ENCODE data around the gene TMEM183A. TPM values are rescaled to one million over a fixed set of nuclear protein-coding genes. Genes with fewer than 3 reads are reported as not detected.
"Not testable (repeated sequence)": the region's sequence is repeated elsewhere in the genome, so short reads cannot be mapped to it uniquely, and the experiment has no call there.

The TMEM183A gene
- total RNA-seq, 4 donors from 2014 or later = 62.0 to 95.5 (median 68.6) TPM

GRCh38 chr1:203000217-203000944, 6.8 kb upstream of the TMEM183A start:
- Histone ChIP-seq H3K27ac (no peak overlapping the region), H3K4me1 (no peaks in the 10 kb centered on the region), H3K36me3 (no peaks in the 10 kb centered on the region), H3K27me3 (peaks cover 9% of the 10 kb centered on the region), H3K9me3 (no peaks in the 10 kb centered on the region), H3K4me3 (no peak overlapping the region)
- no peak for TF ChIP-seq EP300 (IDR thresholded peaks at IDR 0.05)
- no peak for TF ChIP-seq CTCF (IDR thresholded peaks at IDR 0.05)
- TF ChIP-seq POLR2A (IDR thresholded peaks at IDR 0.05) = no peak
- no peak for TF ChIP-seq POLR2AphosphoS5 (IDR thresholded peaks at IDR 0.05)
- WGBS = 79% methylated on average over 3 of the region's 3 CpGs
- no peak for DNase-seq (ENCODE audit: low spot score in 2 of 2)

GRCh38 chr1:203001986-203002385, 5.2 kb upstream of the TMEM183A start:
- no peaks in the 10 kb centered on the region for H3K36me3 ChIP-seq

GRCh38 chr1:203002951-203003350, 4.2 kb upstream of the TMEM183A start:
- peaks cover 5% of the 10 kb centered on the region for H3K27me3 ChIP-seq
- no peaks in the 10 kb centered on the region for H3K9me3 ChIP-seq
- no peak overlapping the region for H3K4me3 ChIP-seq
- WGBS = 89% methylated on average over 1 of the region's 1 CpG
- no peak for DNase-seq (ENCODE audit: low spot score in 2 of 2)
- TF ChIP-seq CTCF (IDR thresholded peaks at IDR 0.05) (no peak), POLR2A (IDR thresholded peaks at IDR 0.05) (no peak)
- H3K36me3 ChIP-seq = no peaks in the 10 kb centered on the region
- peaks cover 9% of the 10 kb centered on the region for H3K4me1 ChIP-seq
- H3K27ac ChIP-seq = no peak overlapping the region

More at GRCh38 chr1:203001986-203002385, 5.2 kb upstream of the TMEM183A start:
- TF ChIP-seq EP300 (IDR thresholded peaks at IDR 0.05) = no peak
- TF ChIP-seq POLR2A (IDR thresholded peaks at IDR 0.05) = no peak
- 87% methylated on average over 9 of the region's 9 CpGs for WGBS
- Histone ChIP-seq H3K4me1 (peaks cover 7% of the 10 kb centered on the region), H3K27ac (no peak overlapping the region), H3K4me3 (no peak overlapping the region), H3K9me3 (no peaks in the 10 kb centered on the region), H3K27me3 (peaks cover 5% of the 10 kb centered on the region)
- DNase-seq (ENCODE audit: low spot score in 2 of 2) = no peak

- H3K9me3 ChIP-seq; H3K27me3 ChIP-seq; H3K4me3 ChIP-seq; DNase-seq (ENCODE audit: low spot score in 2 of 2); H3K27ac ChIP-seq; H3K36me3 ChIP-seq: not testable (repeated sequence)
- peaks cover 24% of the 10 kb centered on the region for H3K4me1 ChIP-seq
- WGBS = 76% methylated on average over 17 of the region's 17 CpGs
Measured at GRCh38 chr1:203005395-203006142, 1.6 kb upstream of the TMEM183A start.

GRCh38 chr1:203009185-203009584, 2.0 kb downstream of the TMEM183A start:
- H3K27ac ChIP-seq = no peak overlapping the region
- H3K4me1 ChIP-seq = peaks cover 24% of the 10 kb centered on the region
- no peak for DNase-seq (ENCODE audit: low spot score in 2 of 2)
- H3K27me3 ChIP-seq = no peaks in the 10 kb centered on the region
- H3K4me3 ChIP-seq = no peak overlapping the region
- no peaks in the 10 kb centered on the region for H3K9me3 ChIP-seq
- whole genome bisulfite sequencing = 86% methylated on average over 3 of the region's 3 CpGs
- H3K36me3 ChIP-seq = peaks cover 38% of the 10 kb centered on the region
- no peak for TF ChIP-seq POLR2A (IDR thresholded peaks at IDR 0.05)
- TF ChIP-seq CTCF (IDR thresholded peaks at IDR 0.05) = no peak
- no peak for TF ChIP-seq POLR2AphosphoS5 (IDR thresholded peaks at IDR 0.05)
- TF ChIP-seq EP300 (IDR thresholded peaks at IDR 0.05) = no peak

GRCh38 chr1:203011582-203011981, 4.4 kb downstream of the TMEM183A start:
- peaks cover 62% of the 10 kb centered on the region for H3K36me3 ChIP-seq
- TF ChIP-seq CTCF (IDR thresholded peaks at IDR 0.05) = no peak
- H3K4me3 ChIP-seq = no peak overlapping the region
- no peaks in the 10 kb centered on the region for H3K27me3 ChIP-seq
- DNase-seq (ENCODE audit: low spot score in 2 of 2) = no peak
- peaks cover 18% of the 10 kb centered on the region for H3K4me1 ChIP-seq
- H3K27ac ChIP-seq = no peak overlapping the region
- WGBS = 92% methylated on average over 5 of the region's 5 CpGs
- H3K9me3 ChIP-seq = no peaks in the 10 kb centered on the region

All from suprapubic skin (tissue), 4 donors.